Ovary (tissue), 9 donors: Measurements from ENCODE around the gene ITIH4. TPM values are rescaled to one million over a fixed set of nuclear protein-coding genes. Genes with fewer than 3 reads are reported as not detected.
A peak's percentile ranks its signal among the peaks of the same experiment; 100 is the strongest.

ENCODE experiments used
- DNase-seq, 5 donors: peaks; one replicate each; pipeline ENCODE4 v3.0.0-alpha.2; 2019 to 2020
- H3K27ac ChIP-seq, 2 donors: fragments of 200-600 bp; one replicate each; pipeline versions ENCODE4 v1.5.1 to v1.8.0; 2019 to 2022
- H3K27me3 ChIP-seq: fragments of 200-600 bp; one replicate; pipeline ENCODE4 v1.8.0; 2022
- H3K36me3 ChIP-seq: fragments of 200-600 bp; sonication (generic); one replicate; pipeline ENCODE4 v1.5.1; 2019
- H3K4me1 ChIP-seq: one replicate; pipeline ENCODE4 v1.8.1; 2013; ENCODE audit warnings: mild to moderate bottlenecking, moderate library complexity; ENCODE audit not compliant: insufficient read depth
- H3K4me3 ChIP-seq: fragments of 200-600 bp; sonication (generic); one replicate; pipeline ENCODE4 v1.5.1; 2017
- H3K9me3 ChIP-seq, 2 donors: fragments of 200-600 bp in 1 of 2; sonication (generic) in 1 of 2; one replicate each; pipeline versions ENCODE4 v1.5.1 to v1.8.1; 2013 to 2019; ENCODE audit warnings: mild to moderate bottlenecking in 1 of 2, moderate library complexity in 1 of 2
- EP300 ChIP-seq: sonication (generic); formaldehyde crosslinking; IDR thresholded peaks from one replicate; pipeline ENCODE4 v1.6.1; 2017; ENCODE audit warnings: antibody characterized with exemption
- POLR2A ChIP-seq: fragments of 450-650 bp; IDR thresholded peaks from one replicate; pipeline ENCODE4 v1.6.1; 2017; ENCODE audit warnings: antibody characterized with exemption, mild to moderate bottlenecking, moderate library complexity
- WGBS, 3 donors: extraction: QIAGEN DNeasy Blood & Tissue Kit in 1 of 3; methylation state at CpG; one replicate each; pipeline versions ENCODE4 v1.1.5 to v1.1.7; 2013 to 2017; 5-methylcytosine and 5-hydroxymethylcytosine counted together
- intact Hi-C, 4 donors: fragments of 100-400 bp; cut with DNase I; formaldehyde crosslinking; loops; one replicate each; pipeline versions ENCODE4 v1.11.0 to v1.15.1; 2022 to 2023
- polyA plus RNA-seq, 2 donors: library from polyadenylated mRNA; stranded (reverse); fragments of 200-250 nt in 1 of 2; fragments of 350-450 nt in 1 of 2; fragmentation: Illumina TruSeq in 1 of 2; extraction: RNeasy Lipid Tissue Mini Kit (QIAGEN cat#74804) in 1 of 2; gene quantifications; one replicate each; pipeline ENCODE4 v1.2.3, GENCODE V29; 2013 to 2014
- total RNA-seq, 7 donors: library from RNA; depleted of rRNA in 2 of 7; stranded (reverse); fragments of >200 nt in 2 of 7; fragmentation: NEBNext Ultra II Directional in 3 of 7; extraction: Animal tissue kit (Norgen Biotek cat#: 25700) in 3 of 7; gene quantifications; one replicate each; pipeline versions ENCODE4 v1.1.0 to v1.2.4, GENCODE V29; 2016 to 2023
- TF ChIP-seq, protein P1 (sequence below), 3 donors: fragments of 450-650 bp in 2 of 3; fragments of 200-600 bp in 1 of 3; IDR thresholded peaks; one replicate each; pipeline versions ENCODE4 v1.5.1 to v1.8.0; 2016 to 2022; ENCODE audit warnings: antibody characterized with exemption in 3 of 3, mild to moderate bottlenecking in 1 of 3
- donor health status: DM: no; HTN: no; CAD: no; lungs with moderate emphysema.
- donor health status: DM: no; HTN: no; CAD: no.
- donor health status: Bipolar disorder and iron deficiency.
- donor health status: DM: yes; HTN: yes; CAD: no.
- donor health status: DM: no; HTN: no; CAD: no.
- donor health status: DM: yes; HTN: yes; CAD: no.

ITIH4 gene
- total and polyA plus RNA-seq, 9 donors: 2.2 to 14.2 (median 4.0) TPM

DNA sequence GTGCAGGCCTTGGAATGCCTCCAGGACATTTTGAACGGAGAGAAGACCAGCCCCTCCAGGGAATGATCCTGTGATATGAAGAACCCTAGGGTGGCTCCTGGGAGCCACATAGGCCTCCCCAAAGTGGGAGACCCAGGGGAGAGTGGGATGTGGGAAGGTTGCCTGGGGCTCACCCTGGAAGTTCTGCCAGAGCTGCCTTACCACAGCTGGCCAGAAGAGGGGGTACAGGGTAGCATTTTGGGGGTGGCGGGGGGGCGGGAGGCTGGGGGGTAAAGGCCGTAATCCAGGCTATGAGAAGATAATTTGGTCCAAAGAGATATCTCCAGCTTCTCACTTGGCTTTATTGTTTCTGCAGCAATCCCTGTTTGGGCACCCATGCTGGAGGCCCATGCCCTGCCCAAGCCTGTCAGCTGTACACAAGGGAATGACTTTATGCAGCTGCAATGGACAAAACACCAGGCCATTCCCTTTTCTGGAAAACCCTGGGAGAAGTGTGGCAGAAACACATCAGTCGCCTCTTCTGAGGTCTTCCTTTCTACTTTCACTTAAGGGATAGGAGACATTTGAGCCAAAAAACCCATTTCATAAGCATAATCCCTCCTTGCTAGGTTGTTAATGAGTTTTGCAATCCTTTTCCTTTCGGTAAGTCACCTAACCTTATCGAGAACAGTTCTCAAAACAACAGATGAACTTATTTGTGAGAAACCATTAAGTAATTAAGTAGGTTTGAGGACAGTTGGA, 15.4 kb upstream of the ITIH4 start:
- peak overlapping the region in 1 of 2 donors; percentile 38 for H3K27ac ChIP-seq

DNA sequence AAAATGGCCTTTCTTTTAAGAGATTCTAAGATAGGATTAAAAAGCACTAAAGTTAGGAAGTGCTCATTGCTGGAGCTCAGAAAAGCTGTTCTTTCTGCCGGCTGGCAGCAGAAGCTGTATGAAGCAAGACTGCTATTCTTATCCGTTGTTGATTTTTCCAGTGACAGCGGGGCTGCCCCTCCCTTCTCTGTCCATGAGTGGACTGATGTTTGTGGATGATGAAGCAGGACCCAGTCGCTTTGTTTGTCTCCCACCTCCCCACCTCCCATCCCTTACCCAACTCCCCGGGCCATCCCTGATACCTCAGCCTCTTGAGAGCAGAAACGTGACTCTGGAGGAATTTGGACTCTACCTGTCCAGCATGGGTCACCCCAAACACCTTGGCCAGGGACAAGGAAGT, 14.7 kb upstream of the ITIH4 start:
- H3K36me3 ChIP-seq: no peaks in the 10 kb centered on the region
- TF ChIP-seq POLR2A (no peak), EP300 (no peak)
- TF ChIP-seq, protein P1, sequence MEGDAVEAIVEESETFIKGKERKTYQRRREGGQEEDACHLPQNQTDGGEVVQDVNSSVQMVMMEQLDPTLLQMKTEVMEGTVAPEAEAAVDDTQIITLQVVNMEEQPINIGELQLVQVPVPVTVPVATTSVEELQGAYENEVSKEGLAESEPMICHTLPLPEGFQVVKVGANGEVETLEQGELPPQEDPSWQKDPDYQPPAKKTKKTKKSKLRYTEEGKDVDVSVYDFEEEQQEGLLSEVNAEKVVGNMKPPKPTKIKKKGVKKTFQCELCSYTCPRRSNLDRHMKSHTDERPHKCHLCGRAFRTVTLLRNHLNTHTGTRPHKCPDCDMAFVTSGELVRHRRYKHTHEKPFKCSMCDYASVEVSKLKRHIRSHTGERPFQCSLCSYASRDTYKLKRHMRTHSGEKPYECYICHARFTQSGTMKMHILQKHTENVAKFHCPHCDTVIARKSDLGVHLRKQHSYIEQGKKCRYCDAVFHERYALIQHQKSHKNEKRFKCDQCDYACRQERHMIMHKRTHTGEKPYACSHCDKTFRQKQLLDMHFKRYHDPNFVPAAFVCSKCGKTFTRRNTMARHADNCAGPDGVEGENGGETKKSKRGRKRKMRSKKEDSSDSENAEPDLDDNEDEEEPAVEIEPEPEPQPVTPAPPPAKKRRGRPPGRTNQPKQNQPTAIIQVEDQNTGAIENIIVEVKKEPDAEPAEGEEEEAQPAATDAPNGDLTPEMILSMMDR (IDR thresholded peaks at IDR 0.05): no peak
- peak overlapping the region in 1 of 2 donors; percentile 38 for H3K27ac ChIP-seq
- no peaks in the 10 kb centered on the region for H3K4me1 ChIP-seq
- H3K4me3 ChIP-seq: no peak overlapping the region
- WGBS, 3 donors: 22 to 25% (median 25%) methylated on average over 6 of the region's 6 CpGs
- intact Hi-C loops: no loop called here
- no peaks in the 10 kb centered on the region for H3K27me3 ChIP-seq
- DNase-seq: peak in 2 of 5 donors; percentile 32 to 61
- H3K9me3 ChIP-seq: no peaks in the 10 kb centered on the region

More for the DNA sequence above, 15.4 kb upstream of the ITIH4 start:
- Histone ChIP-seq H3K9me3 (no peaks in the 10 kb centered on the region), H3K27me3 (no peaks in the 10 kb centered on the region), H3K4me1 (no peaks in the 10 kb centered on the region), H3K4me3 (no peak overlapping the region), H3K36me3 (no peaks in the 10 kb centered on the region)
- no peak for DNase-seq
- TF ChIP-seq, protein P1 (IDR thresholded peaks at IDR 0.05): peak in 1 of 3 donors; percentile 10
- TF ChIP-seq EP300: no peak
- intact Hi-C loops: no loop called here
- 71 to 77% (median 76%) methylated on average over 7 of the region's 7 CpGs for WGBS, 3 donors

DNA sequence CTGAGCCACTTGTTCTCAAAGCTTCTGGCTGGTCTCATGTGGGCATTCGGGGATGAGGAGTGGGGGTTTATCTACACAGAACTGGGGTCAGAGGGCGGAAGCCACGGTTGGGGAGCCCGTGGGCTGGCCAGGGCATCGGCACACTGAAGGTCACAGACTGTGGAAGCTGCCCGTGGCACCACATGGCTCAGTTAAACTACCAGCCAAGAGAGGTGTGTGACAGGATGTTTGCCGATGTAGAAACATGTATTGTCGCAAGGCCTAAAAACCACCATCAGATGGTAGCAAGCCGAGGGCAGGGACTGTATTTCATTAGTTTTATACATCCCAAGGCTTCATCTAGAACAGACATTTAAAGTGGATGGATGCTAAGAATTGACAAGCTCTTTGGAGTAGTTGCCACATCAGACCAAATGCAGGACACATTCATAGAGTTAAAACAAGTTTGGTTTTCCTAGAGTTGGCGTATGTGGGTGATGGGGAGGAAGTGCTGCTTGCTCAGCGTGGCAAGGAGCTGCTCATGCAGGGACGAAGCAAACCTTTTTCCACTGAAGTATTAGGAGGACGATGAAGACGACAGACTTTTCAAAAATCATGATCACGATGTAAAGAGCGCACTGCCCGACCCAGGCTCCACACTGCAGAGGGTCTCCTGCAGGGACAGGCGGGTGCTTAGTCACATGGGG, 14.0 kb upstream of the ITIH4 start:
- no peak overlapping the region for H3K27ac ChIP-seq
- no peak overlapping the region for H3K4me3 ChIP-seq
- no peaks in the 10 kb centered on the region for H3K4me1 ChIP-seq
- H3K36me3 ChIP-seq: no peaks in the 10 kb centered on the region
- H3K9me3 ChIP-seq: no peaks in the 10 kb centered on the region
- intact Hi-C loops: no loop called here
- no peak for DNase-seq
- TF ChIP-seq, protein P1 (IDR thresholded peaks at IDR 0.05): no peak
- no peak for TF ChIP-seq POLR2A
- no peak for TF ChIP-seq EP300
- WGBS, 3 donors: 83 to 87% (median 83%) methylated on average over 18 of the region's 18 CpGs
- no peaks in the 10 kb centered on the region for H3K27me3 ChIP-seq

DNA sequence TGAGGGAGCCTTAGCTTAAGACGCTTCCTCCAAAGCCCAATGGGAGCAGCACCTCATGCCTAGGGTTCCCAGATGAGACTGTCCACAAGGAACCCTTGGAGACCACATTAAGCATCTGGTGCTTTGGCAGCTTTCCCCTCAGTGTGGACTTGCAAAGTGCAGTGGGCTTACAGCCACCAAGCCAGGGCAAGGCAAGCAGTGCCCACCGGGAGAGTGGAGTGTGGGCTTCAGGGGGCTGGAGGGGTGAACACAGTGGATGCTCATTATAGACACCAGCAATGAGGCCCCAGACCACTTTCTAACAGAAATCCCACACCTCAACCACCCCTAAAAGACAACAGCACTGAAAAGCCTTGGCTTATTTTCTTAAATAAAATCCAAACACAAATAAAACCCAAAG, 13.4 kb upstream of the ITIH4 start:
- H3K36me3 ChIP-seq: no peaks in the 10 kb centered on the region
- H3K4me3 ChIP-seq: no peak overlapping the region
- no peaks in the 10 kb centered on the region for H3K9me3 ChIP-seq
- intact Hi-C loops: no loop called here
- DNase-seq: no peak
- 82 to 91% (median 84%) methylated on average over 2 of the region's 2 CpGs for WGBS, 3 donors
- TF ChIP-seq POLR2A (no peak), EP300 (no peak)
- TF ChIP-seq, protein P1 (IDR thresholded peaks at IDR 0.05): no peak
- no peak overlapping the region for H3K27ac ChIP-seq
- no peaks in the 10 kb centered on the region for H3K27me3 ChIP-seq
- H3K4me1 ChIP-seq: no peaks in the 10 kb centered on the region
